Upper lobe of right lung (tissue), 1 donor: Measurements from ENCODE around the gene CTSC. TPM values are rescaled to one million over a fixed set of nuclear protein-coding genes. Genes with fewer than 3 reads are reported as not detected.
"Not testable (repeated sequence)": the region's sequence is repeated elsewhere in the genome, so short reads cannot be mapped to it uniquely, and the experiment has no call there.

Experiments
- ATAC-seq: fragments of 200-7000 bp; cut with Tn5 transposase; one replicate; pipeline ENCODE4 v1.9.1; 2020; ENCODE audit warnings: mild to moderate bottlenecking, moderate library complexity
- DNase-seq: peaks from one replicate; pipeline ENCODE4 v3.0.0-alpha.2; 2020
- H3K27ac ChIP-seq: fragments of 200-600 bp; one replicate; pipeline ENCODE4 v1.8.0; 2022
- H3K27me3 ChIP-seq: fragments of 200-600 bp; one replicate; pipeline ENCODE4 v1.8.0; 2022; ENCODE audit warnings: mild to moderate bottlenecking
- H3K36me3 ChIP-seq: fragments of 200-600 bp; one replicate; pipeline ENCODE4 v1.8.0; 2022
- H3K4me1 ChIP-seq: fragments of 200-600 bp; one replicate; pipeline ENCODE4 v1.8.0; 2022
- H3K4me3 ChIP-seq: fragments of 200-600 bp; one replicate; pipeline ENCODE4 v1.8.0; 2022; ENCODE audit warnings: mild to moderate bottlenecking
- H3K9me3 ChIP-seq: fragments of 200-600 bp; one replicate; pipeline ENCODE4 v1.8.0; 2022
- intact Hi-C: fragments of 100-400 bp; cut with DNase I; formaldehyde crosslinking; loops from one replicate; pipeline ENCODE4 v1.11.0; 2022
- total RNA-seq: library from RNA; stranded (reverse); fragmentation: NEBNext Ultra II Directional; extraction: Animal tissue kit (Norgen Biotek cat#: 25700); gene quantifications from one replicate; pipeline ENCODE4 v1.2.1, GENCODE V29; 2021
- TF ChIP-seq, protein P1 (sequence below): fragments of 200-600 bp; IDR thresholded peaks from one replicate; pipeline ENCODE4 v1.8.0; 2022; ENCODE audit warnings: antibody characterized with exemption
- donor health status: DM: no; HTN: yes; CAD: no; lungs with severe emphysema.

Gene CTSC
- total RNA-seq, 1 donor from 2014 or later: 278 TPM

DNA sequence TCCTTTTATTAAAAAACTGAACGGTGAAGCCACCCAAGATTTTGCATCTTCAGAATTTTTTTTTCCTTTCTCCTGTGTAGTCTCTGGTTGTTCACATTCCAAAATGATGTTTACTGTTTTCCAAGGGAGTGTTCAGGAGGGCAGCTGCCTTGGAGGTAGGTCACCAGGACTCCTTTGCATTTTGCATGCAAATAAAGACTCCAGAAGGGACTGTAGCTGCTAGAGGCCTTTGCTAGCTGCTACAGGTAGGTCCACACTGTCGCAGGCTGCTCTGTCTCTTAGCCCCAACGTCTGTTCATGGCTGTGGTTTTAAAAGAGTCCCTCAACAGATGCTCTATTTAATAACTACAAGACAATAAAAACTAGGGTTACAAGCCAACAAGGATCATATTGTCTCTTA, 11.4 kb downstream of the CTSC start:
- Histone ChIP-seq H3K4me3 (no peak overlapping the region), H3K27me3 (no peaks in the 10 kb centered on the region), H3K36me3 (peaks cover 39% of the 10 kb centered on the region), H3K27ac (no peak overlapping the region), H3K9me3 (no peaks in the 10 kb centered on the region), H3K4me1 (peaks cover 12% of the 10 kb centered on the region)
- TF ChIP-seq, protein P1, sequence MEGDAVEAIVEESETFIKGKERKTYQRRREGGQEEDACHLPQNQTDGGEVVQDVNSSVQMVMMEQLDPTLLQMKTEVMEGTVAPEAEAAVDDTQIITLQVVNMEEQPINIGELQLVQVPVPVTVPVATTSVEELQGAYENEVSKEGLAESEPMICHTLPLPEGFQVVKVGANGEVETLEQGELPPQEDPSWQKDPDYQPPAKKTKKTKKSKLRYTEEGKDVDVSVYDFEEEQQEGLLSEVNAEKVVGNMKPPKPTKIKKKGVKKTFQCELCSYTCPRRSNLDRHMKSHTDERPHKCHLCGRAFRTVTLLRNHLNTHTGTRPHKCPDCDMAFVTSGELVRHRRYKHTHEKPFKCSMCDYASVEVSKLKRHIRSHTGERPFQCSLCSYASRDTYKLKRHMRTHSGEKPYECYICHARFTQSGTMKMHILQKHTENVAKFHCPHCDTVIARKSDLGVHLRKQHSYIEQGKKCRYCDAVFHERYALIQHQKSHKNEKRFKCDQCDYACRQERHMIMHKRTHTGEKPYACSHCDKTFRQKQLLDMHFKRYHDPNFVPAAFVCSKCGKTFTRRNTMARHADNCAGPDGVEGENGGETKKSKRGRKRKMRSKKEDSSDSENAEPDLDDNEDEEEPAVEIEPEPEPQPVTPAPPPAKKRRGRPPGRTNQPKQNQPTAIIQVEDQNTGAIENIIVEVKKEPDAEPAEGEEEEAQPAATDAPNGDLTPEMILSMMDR: no peak
- intact Hi-C loops: no loop called here
- DNase-seq (no peak), ATAC-seq (no peak)

DNA sequence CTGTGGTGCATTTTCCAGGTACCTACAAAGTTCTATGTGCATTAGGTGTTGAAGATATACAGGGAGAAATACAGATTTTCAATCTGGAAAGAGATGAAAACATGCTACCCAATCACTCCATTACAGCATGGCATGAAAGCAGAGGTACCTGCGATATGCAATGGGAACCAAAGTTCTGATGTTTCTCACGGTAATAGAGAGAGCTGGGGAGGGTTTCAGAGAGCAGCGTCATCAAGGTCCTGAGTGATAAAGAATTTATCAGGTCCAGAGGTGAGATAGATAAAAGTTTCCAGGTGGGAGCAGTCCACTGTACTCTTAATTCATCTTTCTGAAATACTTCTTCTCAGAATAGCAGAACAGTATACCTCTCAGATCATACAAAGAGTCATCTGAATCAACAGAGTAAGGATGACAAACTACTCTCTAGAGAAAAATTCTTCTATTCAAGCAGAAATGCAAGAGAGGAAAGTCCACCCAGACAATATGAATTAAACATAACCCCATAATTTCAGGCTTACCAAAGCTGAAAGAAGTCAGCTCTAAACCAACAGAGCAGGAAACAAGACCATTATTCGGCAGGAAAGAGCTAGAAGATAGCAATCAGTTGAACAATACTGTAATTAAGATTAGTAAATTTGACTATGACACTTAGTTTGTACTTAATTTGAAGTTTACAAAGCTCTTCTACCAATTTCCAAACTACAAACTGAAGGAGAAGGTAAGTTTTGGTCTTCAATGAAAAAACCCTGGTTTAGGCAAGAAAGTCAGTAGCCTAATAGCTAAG, 12.8 kb downstream of the CTSC start:
- no peak overlapping the region for H3K4me3 ChIP-seq
- intact Hi-C loops: no loop called here
- peaks cover 26% of the 10 kb centered on the region for H3K36me3 ChIP-seq
- H3K27me3 ChIP-seq: no peaks in the 10 kb centered on the region
- H3K9me3 ChIP-seq: no peaks in the 10 kb centered on the region
- ATAC-seq (no peak), DNase-seq (no peak)
- H3K27ac ChIP-seq: no peak overlapping the region
- peaks cover 18% of the 10 kb centered on the region for H3K4me1 ChIP-seq
- TF ChIP-seq, protein P1: no peak

DNA sequence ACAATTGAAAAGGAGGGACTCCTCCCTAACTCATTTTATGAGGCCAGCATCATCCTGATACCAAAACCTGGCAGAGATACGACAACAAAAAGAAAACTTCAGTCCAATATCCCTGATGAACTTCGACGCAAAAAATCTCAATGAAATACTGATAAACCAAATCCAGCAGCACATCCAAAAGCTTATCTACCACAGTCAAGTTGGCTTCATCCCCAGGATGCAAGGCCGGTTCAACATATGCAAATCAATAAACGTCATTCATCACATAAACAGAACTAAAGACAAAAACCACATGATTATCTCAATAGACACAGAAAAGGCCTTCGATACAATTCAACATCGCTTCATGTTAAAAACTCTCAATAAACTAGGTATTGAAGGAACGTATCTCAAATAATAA, 14.7 kb downstream of the CTSC start:
- H3K27me3 ChIP-seq, H3K9me3 ChIP-seq, DNase-seq, intact Hi-C loops, H3K4me3 ChIP-seq, ATAC-seq, H3K27ac ChIP-seq: not testable (repeated sequence)
- Histone ChIP-seq H3K4me1 (peaks cover 19% of the 10 kb centered on the region), H3K36me3 (peaks cover 24% of the 10 kb centered on the region)

DNA sequence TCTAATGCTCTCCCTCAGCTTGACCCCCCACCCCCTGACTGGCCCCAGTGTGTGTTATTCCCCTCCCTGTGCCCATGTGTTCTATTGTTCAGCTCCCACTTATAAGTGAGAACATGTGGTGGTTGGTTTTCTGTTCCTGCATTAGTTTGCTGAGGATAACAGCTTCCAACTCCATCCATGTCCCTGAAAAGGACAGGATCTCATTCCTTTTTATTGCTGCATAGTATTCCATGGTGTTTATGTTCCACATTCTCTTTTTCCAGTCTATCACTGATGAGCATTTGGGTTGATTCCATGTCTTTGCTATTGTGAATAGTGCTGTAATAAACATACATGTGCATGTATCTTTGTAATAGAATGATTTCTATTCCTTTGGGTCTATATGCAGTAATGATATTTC, 16.1 kb downstream of the CTSC start:
- H3K4me3 ChIP-seq, ATAC-seq, intact Hi-C loops, H3K9me3 ChIP-seq, DNase-seq, H3K27me3 ChIP-seq, H3K27ac ChIP-seq: not testable (repeated sequence)
- peaks cover 18% of the 10 kb centered on the region for H3K36me3 ChIP-seq
- peaks cover 26% of the 10 kb centered on the region for H3K4me1 ChIP-seq

DNA sequence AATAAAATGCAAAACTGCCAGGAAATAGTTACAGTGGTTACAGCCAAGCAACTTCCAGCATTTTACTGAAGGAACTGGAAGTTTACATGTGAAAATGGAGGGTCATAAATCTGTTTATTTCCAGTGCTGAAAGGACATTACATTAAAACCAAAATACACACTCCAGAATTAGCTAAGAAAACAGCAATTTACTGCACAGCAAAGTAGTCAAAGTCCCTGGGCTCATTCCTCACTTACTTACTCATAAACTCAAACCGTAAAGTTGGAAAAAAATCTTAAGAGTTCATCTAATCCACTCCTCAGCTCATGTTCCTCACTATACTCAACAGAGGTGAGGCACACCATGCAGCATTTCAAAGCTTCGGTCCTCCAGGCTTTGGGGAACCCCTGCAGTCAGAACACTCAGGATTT, 17.4 kb downstream of the CTSC start:
- H3K36me3 ChIP-seq: peaks cover 11% of the 10 kb centered on the region
- H3K4me1 ChIP-seq: peaks cover 26% of the 10 kb centered on the region
- H3K9me3 ChIP-seq: no peaks in the 10 kb centered on the region
- H3K4me3 ChIP-seq: no peak overlapping the region
- no peak overlapping the region for H3K27ac ChIP-seq
- TF ChIP-seq, protein P1: no peak
- DNase-seq (no peak), ATAC-seq (no peak)
- no peaks in the 10 kb centered on the region for H3K27me3 ChIP-seq
- intact Hi-C loops: no loop called here

DNA sequence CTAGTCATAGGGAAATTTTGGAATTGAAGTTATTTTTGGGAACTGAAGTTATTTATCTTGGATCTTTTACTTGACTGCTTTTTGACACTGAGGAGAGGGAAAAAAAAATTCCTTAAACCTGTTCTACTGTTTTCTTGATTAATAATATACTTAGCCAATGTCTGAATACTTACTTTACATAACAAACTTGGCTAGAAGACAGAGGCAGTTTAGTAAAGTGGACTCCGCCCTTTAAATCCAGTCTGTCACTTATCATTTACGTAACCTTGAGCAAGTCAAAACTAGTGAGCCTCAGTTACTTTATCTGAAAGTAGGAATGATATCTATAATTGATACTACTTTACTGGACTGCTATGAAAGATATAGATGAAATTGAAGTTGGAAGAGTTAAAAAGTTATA, 19.5 kb downstream of the CTSC start:
- TF ChIP-seq, protein P1: no peak
- DNase-seq (no peak), ATAC-seq (peak; percentile 43)
- no peaks in the 10 kb centered on the region for H3K27me3 ChIP-seq
- no peaks in the 10 kb centered on the region for H3K9me3 ChIP-seq
- intact Hi-C loops: no loop called here
- H3K4me1 ChIP-seq: peaks cover 22% of the 10 kb centered on the region
- no peaks in the 10 kb centered on the region for H3K36me3 ChIP-seq
- no peak overlapping the region for H3K4me3 ChIP-seq
- no peak overlapping the region for H3K27ac ChIP-seq
